CD4-positive, alpha-beta T cell treated with Interleukin-15 for 4 hours (primary cell): ENCODE results near the gene MANF.
A peak's percentile ranks its signal among the peaks of the same experiment; 100 is the strongest.
"Not testable (repeated sequence)": the region's sequence is repeated elsewhere in the genome, so short reads cannot be mapped to it uniquely, and the experiment has no call there.

ENCODE experiments used
- DNase-seq: peaks from one replicate; pipeline ENCODE4 v3.0.0-alpha.2; 2020; ENCODE audit warnings: low spot score

The MANF gene

DNA sequence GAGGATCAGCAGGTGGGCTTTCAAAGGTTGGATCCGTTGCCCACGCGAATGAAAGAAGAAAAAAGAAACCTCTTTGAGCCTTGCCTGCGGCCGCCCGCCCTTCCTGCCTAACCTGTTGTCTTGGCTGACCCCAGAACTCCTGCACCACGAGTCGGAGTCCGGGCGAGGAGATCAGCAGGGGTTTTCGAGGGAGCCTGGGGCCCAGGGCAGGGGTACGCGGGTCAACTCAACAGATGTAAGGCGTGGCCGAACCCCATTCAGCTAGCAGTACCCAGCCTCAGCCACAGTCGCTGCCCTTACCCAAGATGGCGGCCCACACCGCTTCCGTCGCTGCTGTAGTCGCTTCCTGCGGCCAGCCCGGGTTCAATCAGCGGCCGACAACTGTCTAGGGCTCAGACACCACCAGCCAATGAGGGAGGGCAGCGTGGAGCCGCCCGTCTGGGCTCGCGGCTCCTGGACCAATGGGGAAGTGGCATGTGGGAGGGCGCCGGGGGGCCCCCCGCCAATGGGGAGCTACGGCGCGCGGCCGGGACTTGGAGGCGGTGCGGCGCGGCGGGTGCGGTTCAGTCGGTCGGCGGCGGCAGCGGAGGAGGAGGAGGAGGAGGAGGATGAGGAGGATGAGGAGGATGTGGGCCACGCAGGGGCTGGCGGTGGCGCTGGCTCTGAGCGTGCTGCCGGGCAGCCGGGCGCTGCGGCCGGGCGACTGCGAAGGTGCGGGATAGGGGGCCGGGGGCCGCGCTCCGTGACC lies at the start of gene MANF:
TSS of gene MANF (plus strand) at position 566 of the 748 bp plus-strand sequence. CDS start at position 618, 52 bp downstream.
- peak; percentile 97 for DNase-seq

DNA sequence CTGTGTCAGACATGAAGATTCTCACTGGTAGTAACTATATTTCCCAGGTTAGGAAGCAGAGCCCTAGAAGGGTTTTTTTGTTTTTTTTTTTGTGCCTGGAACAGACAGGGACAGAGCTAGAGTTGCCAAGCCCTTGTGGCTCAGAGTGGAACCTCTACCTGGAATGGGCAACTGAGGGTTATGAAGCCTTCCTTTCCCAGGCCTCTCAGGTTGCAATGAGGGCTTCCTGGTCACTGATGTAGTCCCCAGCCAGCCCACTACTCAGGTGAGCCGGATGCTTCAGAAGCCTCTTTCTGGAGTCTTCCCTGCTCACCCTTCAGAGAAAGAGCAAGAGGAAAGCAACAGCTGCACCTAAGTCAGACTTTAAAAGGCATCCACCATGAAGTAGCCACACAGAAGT lies 48.8 kb upstream of the MANF start:
- DNase-seq, result no peak

DNA sequence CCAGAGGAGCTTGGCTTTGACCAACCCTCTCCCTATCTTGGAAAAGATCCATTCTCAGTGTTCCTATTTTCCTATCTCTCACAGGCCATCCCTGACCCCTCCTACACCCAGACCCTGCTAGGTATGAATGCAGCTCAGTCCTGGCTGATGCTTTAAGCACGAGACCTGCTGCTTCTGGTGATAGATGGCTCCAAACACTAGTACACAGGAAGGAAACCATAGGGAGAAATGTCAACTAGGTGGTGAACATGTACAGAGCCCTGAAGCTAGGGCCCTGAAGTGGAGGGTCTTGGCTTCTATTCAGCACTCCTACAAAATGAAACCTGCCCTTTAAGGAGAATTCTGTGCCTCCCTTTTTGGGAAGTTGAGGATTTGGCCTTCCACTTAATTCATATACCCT lies 47.4 kb upstream of the MANF start:
- no peak for DNase-seq

DNA sequence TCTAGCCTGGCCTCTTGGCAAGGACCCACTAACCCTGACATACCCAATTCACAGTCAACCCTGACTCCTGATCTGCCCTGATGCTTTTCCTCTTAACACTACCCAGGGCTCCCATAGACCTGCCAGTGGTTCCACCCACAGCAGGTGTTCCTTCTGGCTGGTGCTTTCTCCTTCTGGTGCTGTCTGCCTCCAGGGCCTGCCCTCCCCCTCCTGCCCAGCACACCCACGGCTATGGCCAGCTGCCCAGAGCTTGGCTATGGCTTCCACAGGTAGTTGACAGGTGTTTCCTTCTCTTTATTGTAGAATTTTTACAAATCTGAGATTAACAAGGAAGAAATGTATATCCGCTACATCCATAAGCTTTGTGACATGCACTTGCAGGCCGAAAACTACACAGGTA lies 46.5 kb upstream of the MANF start:
- no peak for DNase-seq

DNA sequence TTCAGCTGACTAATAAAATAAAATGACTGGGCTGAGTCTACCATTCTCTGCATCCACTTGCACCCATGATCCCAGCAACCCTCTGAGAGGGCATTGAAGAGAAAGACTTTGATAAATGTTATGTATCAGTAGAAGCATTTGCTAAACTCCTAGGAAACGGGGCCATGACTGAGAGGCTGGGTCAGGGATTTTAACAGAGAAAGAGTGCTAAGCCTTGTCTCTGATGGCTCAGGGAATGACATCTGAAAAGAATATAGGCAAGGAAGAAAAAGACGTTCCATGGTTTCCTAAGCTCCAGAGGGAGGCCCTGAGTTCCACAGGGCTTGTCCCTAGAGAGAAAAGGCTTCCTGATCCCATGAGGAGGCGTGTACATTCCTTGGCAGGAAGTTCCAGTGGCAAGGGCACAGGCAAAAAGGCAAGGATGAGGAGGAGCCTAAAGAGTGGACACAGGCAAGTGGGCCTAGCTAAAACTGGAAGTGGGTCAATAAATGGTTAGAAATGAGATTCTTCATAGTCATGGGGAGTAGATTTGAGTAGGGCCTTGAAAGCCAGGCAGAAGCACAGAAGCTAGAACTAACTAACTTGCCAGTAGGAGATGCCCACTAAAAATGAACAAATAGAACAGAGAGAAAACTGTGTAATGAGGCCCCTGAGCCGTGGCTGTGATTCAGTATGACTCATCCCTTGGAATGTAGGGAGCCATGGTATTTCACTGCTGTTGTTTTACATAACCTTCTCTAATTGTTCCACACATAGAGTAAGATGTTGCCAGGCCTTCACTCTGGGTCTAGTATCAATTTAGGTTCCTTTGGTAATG lies 44.9 kb upstream of the MANF start:
- no peak for DNase-seq

DNA sequence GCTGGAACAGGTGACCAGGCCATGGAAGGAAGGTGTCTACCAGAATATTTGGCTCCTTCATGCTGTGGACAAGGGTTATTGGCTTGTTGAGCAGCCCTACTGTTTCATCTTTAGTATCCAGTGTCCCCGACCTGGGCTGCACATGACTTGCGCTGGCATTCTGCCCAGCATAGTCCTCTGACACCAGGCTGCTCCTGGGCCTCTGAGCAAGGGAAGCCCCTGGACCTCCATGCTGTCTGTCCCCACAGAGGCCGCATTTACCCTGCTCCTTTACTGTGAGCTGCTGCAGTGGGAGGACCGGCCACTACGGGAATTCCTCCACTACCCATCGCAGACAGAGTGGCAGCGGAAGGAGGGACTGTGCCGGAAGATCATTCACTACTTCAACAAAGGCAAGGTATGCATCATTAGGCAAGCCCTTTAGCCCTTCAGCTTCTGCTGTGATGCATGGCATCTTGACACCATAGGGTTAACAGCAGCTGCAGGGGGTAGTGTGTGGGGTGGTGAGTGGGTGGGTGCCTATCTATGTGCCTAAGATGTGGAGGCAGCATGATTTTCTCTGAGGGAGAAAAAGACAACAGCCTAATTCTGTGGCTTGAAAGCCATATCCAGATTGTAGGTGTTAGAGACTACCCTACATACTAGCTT lies 44.0 kb upstream of the MANF start:
- DNase-seq, result no peak

DNA sequence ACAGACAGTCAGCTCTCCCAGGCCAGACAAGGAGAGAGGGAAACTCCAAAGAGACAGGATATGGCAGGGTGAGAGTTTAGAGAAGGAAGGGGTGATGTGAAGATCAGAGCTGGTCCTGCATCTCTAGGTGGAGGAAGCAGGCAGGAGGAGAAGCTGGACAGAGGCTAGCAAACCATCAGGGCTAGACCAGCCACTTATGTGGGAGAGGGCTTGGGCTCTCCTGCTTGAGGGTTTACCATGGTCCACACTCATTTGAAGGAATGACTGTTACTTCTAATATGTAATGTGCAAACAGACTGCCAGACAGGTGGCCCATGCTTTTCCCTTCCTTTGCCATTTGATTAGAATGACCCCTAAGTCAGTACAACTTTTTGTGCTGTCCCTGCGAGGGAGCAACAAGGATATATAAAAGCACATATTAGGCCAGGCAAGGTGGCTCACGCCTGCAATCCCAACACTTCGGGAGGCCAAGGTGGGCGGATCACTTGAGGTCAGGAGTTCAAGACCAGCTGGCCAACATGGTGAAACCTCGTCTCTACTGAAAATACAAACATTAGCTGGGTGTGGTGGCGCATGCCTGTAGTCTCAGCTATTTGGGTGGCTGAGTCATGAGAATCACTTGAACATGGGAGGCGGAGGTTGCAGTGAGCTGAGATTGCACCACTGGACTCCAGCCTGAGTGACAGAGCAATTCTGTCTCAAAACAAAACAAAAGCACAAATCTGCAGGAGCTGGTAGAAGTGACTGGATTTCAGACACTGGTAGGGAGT lies 41.0 kb upstream of the MANF start:
- no peak for DNase-seq

DNA sequence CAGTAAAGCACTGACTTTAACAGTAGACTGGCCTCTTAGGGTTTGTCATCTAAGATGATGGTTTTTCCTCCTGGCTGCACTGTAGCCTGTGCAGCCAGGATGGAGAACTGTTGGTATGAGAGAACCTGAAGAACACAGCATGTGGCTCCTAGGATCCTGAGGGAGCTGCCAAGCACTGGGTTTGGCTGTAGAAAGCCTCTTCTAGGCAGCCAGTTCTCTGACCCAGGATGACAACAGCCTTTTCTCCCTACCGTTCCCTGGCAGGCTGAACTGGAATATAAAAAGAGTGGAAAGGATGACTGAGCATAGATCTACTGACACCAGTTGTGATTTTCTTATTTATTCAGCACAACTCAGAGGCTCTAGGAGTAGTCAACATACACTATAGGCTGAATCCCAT lies 34.3 kb upstream of the MANF start:
- no peak for DNase-seq

DNA sequence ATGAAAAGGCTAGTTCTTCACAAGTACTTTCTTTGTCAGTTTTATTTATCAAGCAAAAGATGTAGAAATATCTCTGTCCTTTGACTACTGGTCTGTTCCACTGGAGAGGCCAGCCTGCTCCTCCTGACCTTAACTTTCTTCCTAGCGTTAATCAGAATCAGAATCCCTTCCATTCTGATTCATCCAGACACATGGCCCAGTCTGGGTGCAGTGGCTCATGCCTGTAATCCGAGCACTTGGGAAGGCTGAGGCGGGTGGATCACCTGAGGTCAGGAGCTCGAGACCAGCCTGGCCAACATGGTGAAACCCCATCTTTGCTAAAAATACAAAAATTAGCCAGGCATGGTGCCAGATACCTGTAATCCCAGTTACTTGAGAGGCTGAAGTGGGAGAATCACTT lies 32.0 kb upstream of the MANF start:
- DNase-seq, result no peak

DNA sequence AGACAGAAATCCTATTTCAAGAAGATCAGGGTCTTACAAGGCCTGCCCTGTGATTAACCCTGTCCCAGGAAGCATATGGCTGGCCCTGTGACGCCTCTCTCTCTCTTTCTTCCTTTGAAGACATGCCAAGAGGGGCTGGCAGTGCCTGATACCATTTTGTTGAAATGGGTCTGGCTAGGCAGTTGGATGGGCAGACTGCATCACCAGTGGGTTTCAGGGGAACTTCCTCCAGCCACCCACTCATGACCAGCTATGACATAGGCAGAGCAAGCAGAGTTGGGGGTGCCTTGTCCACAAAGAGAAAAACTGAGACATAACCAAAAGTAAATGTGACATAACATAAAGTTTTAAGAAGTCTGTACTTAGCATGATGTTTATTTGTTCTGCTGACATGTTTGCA lies 31.4 kb upstream of the MANF start:
- DNase-seq, result no peak

DNA sequence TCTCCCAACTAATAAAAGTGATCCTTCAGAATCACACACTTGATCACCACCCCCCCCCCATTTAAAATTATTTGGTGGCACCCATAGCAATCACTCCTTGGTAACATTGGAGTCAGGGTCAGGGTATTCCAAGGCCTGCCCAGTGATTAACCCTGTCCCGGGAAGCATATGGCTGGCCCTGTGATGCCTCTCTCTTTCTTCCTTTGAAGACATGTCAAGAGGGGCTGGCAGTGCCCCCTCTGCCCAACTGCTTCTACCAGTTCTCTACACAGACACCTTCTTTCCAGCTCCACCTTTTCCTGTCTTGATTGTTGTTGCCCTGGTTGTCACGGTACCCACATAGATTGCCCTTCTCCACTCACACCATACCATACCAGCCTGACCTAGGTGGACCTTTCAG lies 30.9 kb upstream of the MANF start:
- no peak for DNase-seq

DNA sequence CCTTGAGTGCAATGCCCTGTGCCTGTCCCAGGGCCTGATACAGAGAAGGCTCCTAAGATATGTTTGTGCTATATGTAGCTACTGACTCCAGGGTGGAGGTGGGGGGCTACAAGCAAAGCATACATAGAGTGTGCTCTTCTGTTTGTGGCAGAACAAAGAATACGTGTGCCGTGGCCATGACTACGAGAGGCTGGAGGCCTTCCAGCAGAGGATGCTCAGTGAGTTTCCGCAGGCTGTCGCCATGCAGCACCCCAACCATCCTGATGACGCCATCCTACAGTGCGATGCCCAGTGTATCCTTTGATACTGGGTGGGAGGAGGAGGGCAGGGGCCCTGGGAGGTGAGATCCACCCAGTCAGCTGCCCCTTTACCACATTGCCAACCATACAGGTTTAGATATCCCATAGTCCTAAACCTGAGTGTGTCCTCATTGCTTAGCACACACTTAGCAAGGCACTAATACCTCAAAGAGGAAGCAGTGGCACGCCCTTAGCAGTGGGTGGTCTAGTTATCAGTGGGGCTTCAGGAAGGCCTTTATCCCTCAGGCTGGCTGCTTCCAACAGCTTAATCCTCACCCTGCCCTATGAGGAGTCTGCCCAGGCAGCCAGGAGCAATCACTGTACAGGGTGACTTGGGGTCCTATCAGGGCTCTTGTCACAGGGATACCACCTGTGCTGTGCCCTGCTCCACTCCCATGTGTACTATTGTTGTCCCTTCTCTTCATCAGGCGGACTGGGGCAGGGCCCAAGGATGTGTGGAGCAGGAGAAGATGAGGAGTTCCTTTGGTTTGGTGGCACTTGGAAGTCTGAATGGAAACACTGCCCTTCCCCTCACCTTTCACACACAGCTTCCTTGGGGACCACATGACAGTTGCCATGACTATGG lies 30.1 kb upstream of the MANF start:
- DNase-seq, result no peak

DNA sequence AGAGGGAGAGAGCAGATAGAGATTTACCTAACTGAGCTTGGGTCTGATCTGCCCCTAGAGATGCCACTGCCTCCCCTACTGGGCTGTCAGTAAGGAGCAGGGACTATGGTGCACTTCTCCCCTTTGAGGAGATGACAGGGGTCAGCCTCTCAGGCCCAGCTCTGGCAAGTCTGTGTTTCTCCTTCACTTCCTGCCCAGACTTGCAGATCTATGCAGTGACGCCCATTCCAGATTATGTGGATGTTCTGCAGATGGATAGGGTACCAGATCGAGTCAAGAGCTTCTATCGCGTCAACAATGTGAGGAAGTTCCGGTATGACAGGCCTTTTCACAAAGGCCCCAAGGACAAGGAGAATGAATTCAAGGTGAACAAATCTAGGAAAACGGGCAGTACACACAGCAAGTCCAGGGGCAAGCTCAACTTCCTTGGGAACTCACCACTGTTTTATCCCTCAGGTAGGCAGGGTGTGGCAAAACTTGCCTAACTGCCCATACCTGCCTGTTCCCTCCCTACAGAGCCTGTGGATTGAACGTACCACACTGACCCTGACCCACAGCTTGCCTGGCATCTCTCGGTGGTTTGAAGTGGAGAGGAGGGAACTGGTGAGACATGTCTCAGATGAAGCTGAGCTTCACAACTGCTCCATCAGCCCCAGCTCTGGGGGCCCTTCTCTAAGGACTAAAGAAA lies 29.1 kb upstream of the MANF start:
- DNase-seq, result no peak

DNA sequence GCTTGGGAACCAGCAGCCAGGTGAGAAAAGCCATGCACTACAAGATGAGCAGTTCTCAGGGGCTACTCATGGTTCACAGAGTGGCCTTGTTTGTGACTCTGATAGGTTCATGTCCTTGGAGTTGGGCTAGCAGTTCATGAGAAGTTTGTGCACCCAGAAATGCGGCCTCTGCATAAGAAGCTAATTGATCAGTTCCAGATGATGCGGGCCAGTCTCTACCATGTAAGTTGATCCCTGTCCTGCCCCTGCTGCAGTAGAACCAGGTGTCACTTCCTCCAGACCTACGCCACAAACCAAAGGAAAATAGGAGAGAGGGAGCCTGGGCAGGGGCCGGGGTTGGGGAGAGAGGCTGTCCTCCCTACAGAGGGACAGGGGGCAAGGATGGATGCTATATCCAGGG lies 27.2 kb upstream of the MANF start:
- no peak for DNase-seq

DNA sequence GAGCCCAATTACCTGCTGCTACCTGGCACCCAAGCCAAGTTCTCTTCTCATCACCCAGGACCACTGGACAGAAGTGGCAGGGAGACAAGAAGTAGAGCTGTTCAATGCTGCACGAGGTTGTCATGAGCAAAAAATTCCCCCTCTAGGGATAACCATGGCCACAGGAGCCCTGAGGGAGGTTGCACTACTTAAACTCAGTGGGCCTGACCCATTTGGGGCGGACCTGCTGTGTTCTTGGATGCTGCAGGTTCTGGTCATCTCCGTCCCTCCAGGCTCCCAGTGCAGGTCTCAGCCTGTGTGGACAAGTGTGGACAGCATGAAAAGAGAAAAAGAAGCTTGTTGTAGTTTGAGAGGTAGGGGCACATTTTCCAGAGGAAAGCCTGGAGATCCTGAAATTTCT lies 26.1 kb upstream of the MANF start:
- no peak for DNase-seq

DNA sequence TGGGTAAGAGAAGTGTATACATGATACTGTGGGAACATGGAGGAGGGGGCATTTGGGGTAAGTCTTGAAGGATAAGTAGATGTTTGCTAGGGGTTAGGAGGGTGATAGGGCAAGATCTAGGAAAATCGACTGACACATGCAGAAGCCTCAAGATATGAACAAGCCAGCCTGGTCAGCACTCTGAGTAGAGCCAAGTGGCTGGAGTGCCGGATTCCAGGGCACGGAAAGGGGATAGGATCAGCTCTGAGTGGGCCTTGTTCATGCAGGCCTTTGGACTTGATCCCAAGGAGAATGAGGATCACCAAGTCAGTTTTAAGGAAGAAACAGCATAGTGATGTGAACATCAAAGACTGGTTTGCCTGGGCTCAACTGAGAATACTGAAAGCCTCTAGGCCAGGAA lies 24.3 kb upstream of the MANF start:
- DNase-seq, result no peak

DNA sequence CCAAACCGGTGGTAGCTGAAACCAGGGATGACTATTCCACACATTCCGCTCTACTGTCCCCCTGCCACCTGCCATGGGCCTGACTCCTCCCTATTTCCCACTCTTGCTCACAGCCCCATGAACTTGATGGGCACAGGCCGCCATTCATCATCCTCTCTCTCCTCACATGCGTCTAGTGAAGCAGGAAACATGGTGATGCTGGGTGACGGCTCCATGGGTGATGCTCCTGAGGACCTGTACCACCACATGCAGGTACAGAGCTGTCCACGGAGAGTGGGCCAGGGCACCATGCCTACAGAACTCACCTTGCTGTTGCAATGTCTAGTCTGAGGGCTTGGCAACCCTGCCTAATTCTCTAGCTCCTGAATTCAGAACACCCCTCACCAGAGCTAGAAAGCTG lies 23.3 kb upstream of the MANF start:
- DNase-seq, result no peak

DNA sequence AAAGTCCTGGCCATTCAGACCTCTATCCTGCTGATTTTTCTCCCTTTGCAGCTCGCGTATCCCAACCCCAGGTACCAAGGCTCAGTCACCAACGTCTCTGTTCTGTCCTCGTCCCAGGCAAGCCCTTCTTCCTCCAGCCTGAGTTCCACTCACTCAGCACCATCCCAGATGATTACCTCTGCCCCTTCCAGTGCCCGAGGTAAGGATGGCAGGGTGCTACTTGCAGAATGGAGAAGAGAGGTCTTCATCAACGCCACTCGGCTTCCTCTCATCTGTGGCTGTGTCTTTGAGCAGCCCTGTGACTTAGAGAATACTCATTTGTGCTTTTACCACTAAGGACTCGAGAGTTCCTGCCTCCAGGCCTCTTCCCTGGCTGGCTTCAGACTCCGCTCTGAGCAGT lies 22.6 kb upstream of the MANF start:
- DNase-seq, result no peak

DNA sequence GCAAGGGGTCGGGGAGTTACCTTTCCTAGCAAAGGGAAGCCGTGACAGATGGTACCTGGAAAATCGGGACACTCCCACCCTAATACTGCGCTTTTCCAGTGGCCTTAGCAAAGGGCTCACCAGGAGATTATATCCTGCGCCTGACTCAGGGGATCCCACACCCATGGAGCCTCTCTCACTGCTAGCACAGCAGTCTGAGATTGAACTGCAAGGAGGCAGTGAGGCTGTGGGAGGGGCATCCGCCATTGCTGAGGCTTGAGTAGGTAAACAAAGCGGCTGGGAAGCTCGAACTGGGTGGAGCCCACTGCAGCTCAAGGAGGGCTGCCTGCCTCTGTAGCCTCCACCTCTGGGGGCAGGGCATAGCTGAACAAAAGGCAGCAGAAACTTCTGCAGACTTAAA lies 16.8 kb upstream of the MANF start:
- DNase-seq, result not testable (repeated sequence)

DNA sequence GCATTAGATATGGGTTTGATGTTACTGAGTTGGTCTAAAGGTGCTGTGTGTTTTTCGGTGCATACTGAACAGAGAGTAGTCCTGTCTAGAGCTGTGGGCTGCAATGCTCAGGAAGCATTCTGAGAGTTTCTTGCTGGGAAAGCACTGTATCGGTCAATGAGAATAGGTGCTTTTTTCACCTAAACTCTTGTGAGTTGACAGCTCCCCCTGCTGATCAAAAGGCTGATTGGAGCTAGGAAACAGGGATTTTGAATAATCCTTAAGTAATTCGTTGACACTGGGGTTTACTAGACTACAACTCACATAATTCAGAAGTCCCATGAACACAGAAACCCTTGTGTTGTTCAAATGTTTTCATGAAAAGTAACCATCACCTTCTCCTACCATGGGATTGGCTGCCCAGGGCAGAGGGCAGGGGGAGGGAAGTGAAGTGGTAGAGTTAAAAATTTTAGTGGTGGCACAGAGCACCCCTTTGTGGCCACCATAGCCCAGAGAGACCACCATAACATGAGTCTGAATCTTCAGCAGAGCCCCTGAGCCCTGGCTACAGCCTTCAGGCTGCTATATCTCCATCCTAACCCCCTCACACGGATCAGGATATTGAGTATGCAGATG lies 13.0 kb upstream of the MANF start:
- DNase-seq, result peak; percentile 65
